K562 (cell line): ENCODE data around the gene PDIA2. TPM values are rescaled to one million over a fixed set of nuclear protein-coding genes. Genes with fewer than 3 reads are reported as not detected.

Source experiments
- ATAC-seq: fragments of 200-7000 bp; cut with Tn5 transposase; 3 replicates; pipeline ENCODE4 v1.9.1; 2020; ENCODE audit warnings: moderate library complexity
- BruUV-seq: library from RNA; stranded (reverse); fragments of 400-500 nt; replicated peaks from 2 replicates; lab custom pipeline; 2021; lab: Mats Ljungman, UMichigan
- CTCF ChIA-PET: fragments of 300-600 bp; formaldehyde crosslinking; extraction: SDS; loops from one replicate; lab custom pipeline; 2021; ENCODE audit warnings: low intra/inter-chr PET ratio; lab: Yijun Ruan, JAX
- POLR2A ChIA-PET: fragments of 300-600, 350-650 bp; sonication (Branson Sonifier 250); formaldehyde crosslinking; extraction: SDS; loops from one replicate; lab custom pipeline; 2021; ENCODE audit warnings: antibody characterized with exemption, inconsistent platforms; lab: Yijun Ruan, JAX
- DNase-seq, 4 experiments: peaks; one replicate each; pipeline versions ENCODE4 v3.0.0 to v3.0.0-alpha.2; 2011 to 2018; ENCODE audit warnings: low spot score in 3 of 4, mixed read lengths in 3 of 4; ENCODE audit errors: extremely low read depth in 1 of 4
- FAIRE-seq: peaks from 2 replicates; lab custom pipeline; 2011; peaks lifted over from hg19 to GRCh38; lab: Jason Lieb, UNC
- H2AFZ ChIP-seq: 2 replicates; pipeline ENCODE4 v1.6.0; 2011; ENCODE audit warnings: low read depth, low read length, control low read depth, inconsistent platforms
- H3K27ac ChIP-seq: fragments of 200-600 bp; 3 replicates; pipeline ENCODE4 v1.8.0; 2011; ENCODE audit warnings: low read depth, mild to moderate bottlenecking, control low read depth, inconsistent platforms, low read length, moderate library complexity, mixed read lengths; ENCODE audit errors: extremely low read depth
- H3K27me3 ChIP-seq, 2 experiments: fragments of 300-600 bp in 1 of 2; 2 replicates in 1 of 2; 3 replicates in 1 of 2; pipeline versions ENCODE4 v1.6.0 to v1.8.0; 2011; ENCODE audit warnings: inconsistent platforms in 2 of 2, low read length in 2 of 2, mild to moderate bottlenecking in 1 of 2, mixed read lengths in 1 of 2, moderate library complexity in 1 of 2; ENCODE audit not compliant: control insufficient read depth in 2 of 2, insufficient read depth in 2 of 2
- H3K36me3 ChIP-seq: fragments of 300-600 bp; 3 replicates; pipeline ENCODE4 v1.8.0; 2011; ENCODE audit warnings: mild to moderate bottlenecking, low read length, inconsistent platforms; ENCODE audit not compliant: control insufficient read depth, insufficient read depth
- H3K4me1 ChIP-seq, 2 experiments: fragments of 200-600 bp in 1 of 2; replicated peaks in 1 of 2; 2 replicates in 1 of 2; 3 replicates in 1 of 2; pipeline versions ENCODE4 v1.5.1 to v1.8.0; 2011; ENCODE audit warnings: inconsistent platforms in 2 of 2, low read length in 2 of 2, mild to moderate bottlenecking in 1 of 2, mixed read lengths in 1 of 2, moderate library complexity in 1 of 2; ENCODE audit not compliant: control insufficient read depth in 2 of 2, insufficient read depth in 2 of 2
- H3K4me2 ChIP-seq: 2 replicates; pipeline ENCODE4 v1.6.1; 2011; ENCODE audit warnings: low read length, control low read depth, inconsistent platforms, mixed read lengths; ENCODE audit not compliant: insufficient read depth
- H3K4me3 ChIP-seq: fragments of 200-600 bp; sonication (generic), shearing (Covaris generic); 2 replicates; pipeline ENCODE4 v1.5.1; 2016; ENCODE audit warnings: control low read depth, inconsistent platforms
- H3K79me2 ChIP-seq: fragments of 200-600 bp; 3 replicates; pipeline ENCODE4 v1.8.0; 2011; ENCODE audit warnings: low read length, inconsistent platforms; ENCODE audit not compliant: control insufficient read depth, insufficient read depth
- H3K9ac ChIP-seq, 2 experiments: 2 replicates each; pipeline versions ENCODE4 v1.6.0 to v1.6.1; 2011; ENCODE audit warnings: low read depth in 2 of 2, low read length in 2 of 2, control low read depth in 1 of 2, inconsistent platforms in 1 of 2, mild to moderate bottlenecking in 1 of 2, mixed read lengths in 1 of 2; ENCODE audit not compliant: insufficient read depth in 1 of 2
- H3K9me1 ChIP-seq: one replicate; pipeline ENCODE4 v1.6.0; 2011; ENCODE audit warnings: inconsistent platforms, mild to moderate bottlenecking, low read length, moderate library complexity; ENCODE audit not compliant: control insufficient read depth, insufficient read depth
- H3K9me3 ChIP-seq: replicated peaks from 2 replicates; pipeline ENCODE4 v1.5.1; 2011; ENCODE audit warnings: low read depth, low read length, inconsistent platforms; ENCODE audit not compliant: control insufficient read depth, insufficient read depth
- H4K20me1 ChIP-seq: replicated peaks from 2 replicates; pipeline ENCODE4 v1.6.1; 2011; ENCODE audit warnings: low read length, inconsistent platforms, mixed read lengths; ENCODE audit not compliant: control insufficient read depth, insufficient read depth
- CTCF ChIP-seq, 3 experiments: IDR thresholded peaks in 2 of 3; conservative IDR thresholded peaks in 1 of 3; 2 replicates each; pipeline ENCODE4 v1.5.1; 2011 to 2012; ENCODE audit warnings: low read length in 3 of 3, mild to moderate bottlenecking in 3 of 3, control low read depth in 2 of 3, improper control_type of control experiment in 1 of 3, inconsistent platforms in 1 of 3, low read depth in 1 of 3, mixed read lengths in 1 of 3, moderate library complexity in 1 of 3; ENCODE audit not compliant: insufficient read depth in 2 of 3
- POLR2AphosphoS5 ChIP-seq: IDR thresholded peaks from 2 replicates; pipeline ENCODE4 v1.6.1; 2011; ENCODE audit warnings: mild to moderate bottlenecking, low read depth, low read length, moderate library complexity; ENCODE audit not compliant: control insufficient read depth, insufficient read depth
- SMARCC2 ChIP-seq: fragments of 450-650 bp; IDR thresholded peaks from 2 replicates; pipeline ENCODE4 v1.6.1; 2017; ENCODE audit warnings: antibody characterized with exemption, moderate library complexity, mild to moderate bottlenecking, low read depth
- YY1 ChIP-seq, 3 experiments: IDR thresholded peaks; 2 replicates each; pipeline ENCODE4 v1.6.1; 2011; ENCODE audit warnings: low read length in 2 of 3, mild to moderate bottlenecking in 2 of 3, moderate library complexity in 2 of 3, borderline replicate concordance in 1 of 3, control low read depth in 1 of 3, low read depth in 1 of 3; ENCODE audit not compliant: insufficient read depth in 3 of 3, insufficient replicate concordance in 2 of 3, control insufficient read depth in 1 of 3, insufficient read length in 1 of 3; ENCODE audit errors: extremely low read depth in 1 of 3
- ZBTB7A ChIP-seq: IDR thresholded peaks from 2 replicates; pipeline ENCODE4 v1.6.1; 2011; ENCODE audit warnings: low read depth, mild to moderate bottlenecking, low read length, moderate library complexity, borderline replicate concordance; ENCODE audit not compliant: control insufficient read depth
- WGBS: fragments of 100-300 bp; shearing (Covaris generic); methylation state at CpG from one replicate; pipeline ENCODE4 v1.1.6; 2016; ENCODE audit warnings: low coverage, mixed read lengths; ENCODE audit not compliant: insufficient coverage; ENCODE audit errors: missing lambda C conversion rate; 5-methylcytosine and 5-hydroxymethylcytosine counted together
- in situ Hi-C: fragments of 300-500 bp; cut with MboI; formaldehyde crosslinking; loops from 4 replicates; pipeline ENCODE4 v1.15.0; 2018; ENCODE audit warnings: inconsistent platforms, mixed read lengths
- intact Hi-C: fragments of 100-400 bp; cut with micrococcal nuclease; formaldehyde crosslinking; loops from 2 replicates; pipeline ENCODE4 v1.14.2; 2022
- polyA plus RNA-seq, 8 experiments: library from polyadenylated mRNA; depleted of rRNA in 4 of 8; stranded (reverse) in 5 of 8; unstranded in 3 of 8; fragments of >200 nt; fragmentation: Nextera tagmentation in 2 of 8; fragmentation: Illumina TruSeq in 1 of 8; extraction: Ambion mirVana in 2 of 8; extraction: Trizol in 1 of 8; gene quantifications; 2 replicates each; pipeline versions ENCODE4 v1.2.1 to v1.2.3, GENCODE V29; 2011 to 2014; ENCODE audit warnings: inconsistent platforms in 1 of 8, missing spikeins in 1 of 8
- total RNA-seq, 7 experiments: library from RNA; depleted of rRNA in 6 of 7; stranded (reverse); fragments of >200 nt in 6 of 7; fragmentation: Illumina TruSeq in 2 of 7; extraction: Trizol in 2 of 7; gene quantifications; 2 replicates each; pipeline versions ENCODE4 v1.2.1 to v1.2.3, GENCODE V29; 2011 to 2021; ENCODE audit warnings: low replicate concordance in 1 of 7

PDIA2 gene
- total and polyA plus RNA-seq, 9 of the 15 experiments (the other 6 are each of a cell fraction or from before 2014, with no cell fraction given) = 0.13 to 0.92 (median 0.23) TPM; not detected in 4

GRCh38 chr16:272633-273546 lies 10.1 kb upstream of the PDIA2 start:
- intact Hi-C loops = no loop called here

More at GRCh38 chr16:272633-273546, 10.1 kb upstream of the PDIA2 start:
- in situ Hi-C loops = no loop called here
- 32% methylated on average over 27 of the region's 36 CpGs for WGBS
- H3K27me3 ChIP-seq = no peaks in the 10 kb centered on the region; a peak in 1 of 5 replicates
- peak overlapping the region; percentile 32; the same call in 1 of the 2 replicates for H3K4me2 ChIP-seq
- 0 out of 2 replicates have a peak, but pooled peaks have one; percentile 31 for TF ChIP-seq ZBTB7A
- peak in 1 of 3 experiments; percentile 24 for TF ChIP-seq YY1 (IDR thresholded peaks at IDR 0.05; ENCODE audit: borderline replicate concordance in 1 of 3, control insufficient read depth in 1 of 3, extremely low read depth in 1 of 3, insufficient read depth in 3 of 3, insufficient read length in 1 of 3, insufficient replicate concordance in 2 of 3, low read depth in 1 of 3, low read length in 2 of 3)
- TF ChIP-seq SMARCC2 = no peak
- TF ChIP-seq CTCF (IDR thresholded peaks at IDR 0.05 in 2 of 3, conservative IDR thresholded peaks at IDR 0.05 in 1 of 3; ENCODE audit: insufficient read depth in 2 of 3, low read depth in 1 of 3, low read length in 3 of 3) = peak; percentile 13 to 34 (median 15); a peak in 2 of 6 replicates
- TF ChIP-seq POLR2AphosphoS5 = no peak
- CTCF ChIA-PET = no interaction called here
- POLR2A ChIA-PET = interaction anchor here (0.6 to 1.3 kb wide), 2 partner anchors 9 to 102 kb away, joined by 3 read pairs; no protein-coding TSS in a partner anchor
- ATAC-seq = peak; percentile 54
- DNase-seq = peak in 1 of 4 experiments; percentile 49
- H4K20me1 ChIP-seq = 0 out of 2 replicates have a peak, but pooled peaks cover 2% of the 10 kb centered on the region
- BruUV-seq = no TSS peak
- no peaks in the 10 kb centered on the region for H3K36me3 ChIP-seq
- peak; percentile 15 for FAIRE-seq
- no peaks in the 10 kb centered on the region for H3K9me3 ChIP-seq
- no peaks in the 10 kb centered on the region for H3K79me2 ChIP-seq
- H2AFZ ChIP-seq = 0 out of 2 replicates have a peak overlapping the region, but pooled peaks have one; percentile 45
- peak overlapping the region in 1 of 2 experiments; percentile 71; a peak in 2 of 4 replicates for H3K9ac ChIP-seq
- H3K4me1 ChIP-seq = peaks cover 0 to 78% of the 10 kb centered on the region in 2 experiments; a peak in 2 of 5 replicates
- no peak overlapping the region for H3K4me3 ChIP-seq
- H3K27ac ChIP-seq = no peak overlapping the region
- H3K9me1 ChIP-seq = no peaks in the 10 kb centered on the region
